Tibial nerve (tissue), 4 donors: ENCODE results near the gene HSD17B12. TPM values are rescaled to one million over a fixed set of nuclear protein-coding genes. Genes with fewer than 3 reads are reported as not detected.

Experiments
- DNase-seq, 2 donors: peaks; one replicate each; pipeline ENCODE4 v3.0.0-alpha.2; 2019; ENCODE audit warnings: low spot score in 2 of 2
- H3K27ac ChIP-seq, 4 donors: fragments of 200-600 bp; sonication (generic) in 3 of 4; one replicate each; pipeline ENCODE4 v1.5.1; 2017 to 2019; ENCODE audit warnings: mild to moderate bottlenecking in 1 of 4
- H3K27me3 ChIP-seq, 2 donors: fragments of 200-600 bp; sonication (generic) in 1 of 2; one replicate each; pipeline versions ENCODE4 v1.5.1 to v1.6.0; 2017 to 2019
- H3K36me3 ChIP-seq, 3 donors: fragments of 200-600 bp; sonication (generic); one replicate each; pipeline ENCODE4 v1.5.1; 2018 to 2019
- H3K4me1 ChIP-seq, 4 donors: fragments of 200-600 bp; sonication (generic) in 3 of 4; one replicate each; pipeline ENCODE4 v1.5.1; 2017 to 2019
- H3K4me3 ChIP-seq, 4 donors: fragments of 200-600 bp; sonication (generic) in 3 of 4; one replicate each; pipeline ENCODE4 v1.5.1; 2017 to 2019; ENCODE audit warnings: mild to moderate bottlenecking in 1 of 4, moderate library complexity in 1 of 4
- H3K9me3 ChIP-seq, 4 donors: fragments of 200-600 bp; sonication (generic) in 3 of 4; one replicate each; pipeline ENCODE4 v1.5.1; 2017 to 2019
- EP300 ChIP-seq, 2 donors: sonication (generic); formaldehyde crosslinking; IDR thresholded peaks; one replicate each; pipeline ENCODE4 v1.6.1; 2017; ENCODE audit warnings: antibody characterized with exemption in 2 of 2, mild to moderate bottlenecking in 1 of 2
- POLR2A ChIP-seq, 2 donors: fragments of 450-650 bp; IDR thresholded peaks; one replicate each; pipeline ENCODE4 v1.6.1; 2017; ENCODE audit warnings: antibody characterized with exemption in 2 of 2, mild to moderate bottlenecking in 2 of 2, moderate library complexity in 2 of 2
- WGBS, 2 donors: methylation state at CpG; one replicate each; pipeline ENCODE4 v1.1.5; 2018; 5-methylcytosine and 5-hydroxymethylcytosine counted together
- total RNA-seq, 4 donors: library from RNA; depleted of rRNA; stranded (reverse); fragments of >200 nt; gene quantifications; one replicate each; pipeline ENCODE4 v1.1.0, GENCODE V29; 2016
- TF ChIP-seq, protein P1 (sequence below), 5 experiments: fragments of 200-600 bp in 3 of 5; fragments of 450-650 bp in 2 of 5; sonication (generic) in 3 of 5; IDR thresholded peaks; one replicate each; pipeline ENCODE4 v1.5.1; 2016 to 2019; ENCODE audit warnings: antibody characterized with exemption in 5 of 5, mild to moderate bottlenecking in 3 of 5, moderate library complexity in 2 of 5

HSD17B12 gene
- total RNA-seq, 4 donors from 2014 or later, result 54.9 to 75.9 (median 62.9) TPM

DNA sequence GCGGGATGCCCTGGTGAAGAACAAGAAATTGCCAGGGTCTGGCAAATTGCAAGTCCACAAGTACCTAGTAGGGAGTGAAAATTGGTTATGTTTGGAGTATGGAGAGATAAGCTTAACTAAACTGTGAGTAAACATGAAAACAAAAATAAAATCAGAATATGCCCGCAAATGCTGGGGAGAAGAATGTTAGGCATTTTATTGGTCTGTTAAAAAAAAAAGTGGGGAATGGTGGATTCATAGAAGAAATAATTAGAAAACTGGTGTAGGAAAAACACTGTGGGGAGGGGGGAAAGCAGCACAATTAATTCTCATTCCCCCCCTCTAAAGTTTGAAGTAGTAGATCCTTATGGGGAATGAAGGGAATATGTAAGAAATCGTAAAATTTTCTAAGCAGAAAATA is 40.6 kb upstream of the HSD17B12 start:
- H3K4me3 ChIP-seq, result no peak overlapping the region
- 80 to 82% methylated on average over 3 of the region's 3 CpGs for WGBS, 2 donors
- peaks cover 0 to 12% (median 2%) of the 10 kb centered on the region in 4 donors for H3K4me1 ChIP-seq
- H3K27me3 ChIP-seq, result peaks cover 0 to 37% of the 10 kb centered on the region in 2 donors
- H3K36me3 ChIP-seq, result no peaks in the 10 kb centered on the region
- no peak overlapping the region for H3K27ac ChIP-seq
- no peak for TF ChIP-seq POLR2A (IDR thresholded peaks at IDR 0.05)
- TF ChIP-seq, protein P1, sequence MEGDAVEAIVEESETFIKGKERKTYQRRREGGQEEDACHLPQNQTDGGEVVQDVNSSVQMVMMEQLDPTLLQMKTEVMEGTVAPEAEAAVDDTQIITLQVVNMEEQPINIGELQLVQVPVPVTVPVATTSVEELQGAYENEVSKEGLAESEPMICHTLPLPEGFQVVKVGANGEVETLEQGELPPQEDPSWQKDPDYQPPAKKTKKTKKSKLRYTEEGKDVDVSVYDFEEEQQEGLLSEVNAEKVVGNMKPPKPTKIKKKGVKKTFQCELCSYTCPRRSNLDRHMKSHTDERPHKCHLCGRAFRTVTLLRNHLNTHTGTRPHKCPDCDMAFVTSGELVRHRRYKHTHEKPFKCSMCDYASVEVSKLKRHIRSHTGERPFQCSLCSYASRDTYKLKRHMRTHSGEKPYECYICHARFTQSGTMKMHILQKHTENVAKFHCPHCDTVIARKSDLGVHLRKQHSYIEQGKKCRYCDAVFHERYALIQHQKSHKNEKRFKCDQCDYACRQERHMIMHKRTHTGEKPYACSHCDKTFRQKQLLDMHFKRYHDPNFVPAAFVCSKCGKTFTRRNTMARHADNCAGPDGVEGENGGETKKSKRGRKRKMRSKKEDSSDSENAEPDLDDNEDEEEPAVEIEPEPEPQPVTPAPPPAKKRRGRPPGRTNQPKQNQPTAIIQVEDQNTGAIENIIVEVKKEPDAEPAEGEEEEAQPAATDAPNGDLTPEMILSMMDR (IDR thresholded peaks at IDR 0.05), result no peak
- TF ChIP-seq EP300 (IDR thresholded peaks at IDR 0.05), result no peak
- no peaks in the 10 kb centered on the region for H3K9me3 ChIP-seq
- DNase-seq, result no peak

- peaks cover 0 to 25% (median 5%) of the 10 kb centered on the region in 4 donors for H3K4me1 ChIP-seq
- peak overlapping the region in 3 of 4 donors; percentile 60 to 79 (median 79) for H3K27ac ChIP-seq
- H3K4me3 ChIP-seq, result peak overlapping the region; percentile 65 to 88 (median 75)
- H3K9me3 ChIP-seq, result no peaks in the 10 kb centered on the region
- TF ChIP-seq, protein P1 (IDR thresholded peaks at IDR 0.05), result peak in 1 of 5 experiments; percentile 57
- TF ChIP-seq POLR2A (IDR thresholded peaks at IDR 0.05) (no peak), EP300 (IDR thresholded peaks at IDR 0.05) (peak; percentile 79 to 96)
- H3K27me3 ChIP-seq, result peaks cover 0 to 18% of the 10 kb centered on the region in 2 donors
- peak; percentile 65 to 77 for DNase-seq
- H3K36me3 ChIP-seq, result no peaks in the 10 kb centered on the region
- 0% methylated on average over 27 to 33 of the region's 33 CpGs for WGBS, 2 donors
These were observed 36.5 kb upstream of the HSD17B12 start for GRCh38 chr11:43643898-43644620.

- H3K4me1 ChIP-seq, result peaks cover 0 to 25% (median 5%) of the 10 kb centered on the region in 4 donors
- WGBS, 2 donors, result 29 to 38% methylated on average over 6 to 7 of the region's 7 CpGs
- peaks cover 0 to 11% of the 10 kb centered on the region in 2 donors for H3K27me3 ChIP-seq
- peaks cover 0 to 4% (median 0%) of the 10 kb centered on the region in 3 donors for H3K36me3 ChIP-seq
- no peak for DNase-seq
- peak overlapping the region in 2 of 4 donors; percentile 79 for H3K27ac ChIP-seq
- TF ChIP-seq, protein P1 (IDR thresholded peaks at IDR 0.05), result no peak
- no peak for TF ChIP-seq POLR2A (IDR thresholded peaks at IDR 0.05)
- H3K4me3 ChIP-seq, result peak overlapping the region; percentile 65 to 88 (median 75)
- no peaks in the 10 kb centered on the region for H3K9me3 ChIP-seq
These were observed 35.8 kb upstream of the HSD17B12 start for GRCh38 chr11:43644621-43645299.

DNA sequence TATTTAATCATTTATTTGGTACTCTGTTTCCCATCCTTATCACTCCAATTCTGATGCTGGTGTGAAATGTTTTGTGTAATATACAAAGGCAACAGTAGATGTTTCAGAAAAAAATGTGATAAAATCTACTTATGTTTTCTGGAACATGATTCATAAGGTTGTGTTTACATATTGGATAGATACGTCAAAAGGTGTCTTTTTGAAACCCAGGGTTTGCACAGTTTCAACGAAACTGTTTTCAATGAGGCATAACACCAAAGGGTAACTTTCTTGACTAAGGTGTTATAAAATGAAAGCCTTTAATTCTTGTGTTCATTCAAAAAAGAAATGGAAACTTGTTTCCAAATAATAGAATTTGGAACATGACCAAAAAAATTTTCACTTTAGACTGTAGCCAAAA is 33.8 kb upstream of the HSD17B12 start:
- H3K27ac ChIP-seq, result no peak overlapping the region
- no peak overlapping the region for H3K4me3 ChIP-seq
- TF ChIP-seq, protein P1 (IDR thresholded peaks at IDR 0.05), result no peak
- TF ChIP-seq EP300 (IDR thresholded peaks at IDR 0.05) (no peak), POLR2A (IDR thresholded peaks at IDR 0.05) (no peak)
- 90 to 92% methylated on average over 2 of the region's 2 CpGs for WGBS, 2 donors
- peaks cover 0 to 25% (median 5%) of the 10 kb centered on the region in 4 donors for H3K4me1 ChIP-seq
- H3K36me3 ChIP-seq, result peaks cover 0 to 11% (median 0%) of the 10 kb centered on the region in 3 donors
- no peak for DNase-seq
- H3K27me3 ChIP-seq, result no peaks in the 10 kb centered on the region
- no peaks in the 10 kb centered on the region for H3K9me3 ChIP-seq

DNA sequence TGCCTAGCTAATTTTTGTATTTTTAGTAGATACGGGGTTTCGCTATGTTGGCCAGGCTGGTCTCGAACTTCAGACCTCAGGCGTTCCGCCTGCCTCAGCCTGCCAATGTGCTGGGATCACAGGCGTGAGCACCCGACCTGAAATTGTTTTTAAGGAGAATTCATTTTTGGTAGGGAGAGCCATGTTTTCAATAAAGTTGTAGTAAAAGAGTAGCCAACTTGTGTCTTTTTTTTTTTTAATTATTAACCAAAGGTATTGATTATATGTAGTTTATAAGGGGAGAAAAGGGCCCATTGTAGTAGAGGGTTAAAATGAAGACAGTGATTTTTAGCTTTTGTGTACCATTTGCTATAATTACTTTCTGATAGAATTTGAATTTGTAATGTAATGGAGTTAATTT is 31.6 kb upstream of the HSD17B12 start:
- WGBS, 2 donors, result 88 to 92% methylated on average over 7 of the region's 7 CpGs
- Histone ChIP-seq H3K4me1 (peaks cover 0 to 17% (median 5%) of the 10 kb centered on the region in 4 donors), H3K27me3 (no peaks in the 10 kb centered on the region), H3K9me3 (no peaks in the 10 kb centered on the region), H3K27ac (no peak overlapping the region), H3K4me3 (no peak overlapping the region), H3K36me3 (peaks cover 0 to 11% (median 0%) of the 10 kb centered on the region in 3 donors)
- DNase-seq, result no peak
- no peak for TF ChIP-seq EP300 (IDR thresholded peaks at IDR 0.05)
